NCI-H526 treated with DMSO at 0.1 percent for 48 hours (cell line): ENCODE results near the gene VCAN.

Experiments used
- DNase-seq: peaks from one replicate; lab custom pipeline; 2025; lab: John Stamatoyannopoulos, UW

VCAN gene

DNA sequence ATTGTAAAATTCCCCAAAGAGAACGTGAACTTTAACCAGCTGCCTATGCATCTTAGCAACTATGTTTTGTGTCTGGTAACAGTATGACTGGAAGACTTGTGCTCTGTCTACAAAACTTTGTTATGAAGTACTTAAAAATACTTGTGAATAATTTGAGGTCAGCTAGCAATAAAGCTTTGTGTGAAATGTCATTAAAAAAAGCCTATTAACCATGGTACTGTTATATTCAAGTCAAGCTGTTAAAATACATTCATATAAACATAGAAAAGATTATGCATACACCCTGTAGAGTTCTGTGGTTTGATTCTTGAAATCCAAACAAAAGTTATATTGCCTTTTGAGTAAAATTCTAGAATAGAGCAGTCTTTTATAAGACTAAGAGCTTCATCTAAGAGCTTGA, 60.1 kb downstream of the VCAN start:
- DNase-seq = no peak

DNA sequence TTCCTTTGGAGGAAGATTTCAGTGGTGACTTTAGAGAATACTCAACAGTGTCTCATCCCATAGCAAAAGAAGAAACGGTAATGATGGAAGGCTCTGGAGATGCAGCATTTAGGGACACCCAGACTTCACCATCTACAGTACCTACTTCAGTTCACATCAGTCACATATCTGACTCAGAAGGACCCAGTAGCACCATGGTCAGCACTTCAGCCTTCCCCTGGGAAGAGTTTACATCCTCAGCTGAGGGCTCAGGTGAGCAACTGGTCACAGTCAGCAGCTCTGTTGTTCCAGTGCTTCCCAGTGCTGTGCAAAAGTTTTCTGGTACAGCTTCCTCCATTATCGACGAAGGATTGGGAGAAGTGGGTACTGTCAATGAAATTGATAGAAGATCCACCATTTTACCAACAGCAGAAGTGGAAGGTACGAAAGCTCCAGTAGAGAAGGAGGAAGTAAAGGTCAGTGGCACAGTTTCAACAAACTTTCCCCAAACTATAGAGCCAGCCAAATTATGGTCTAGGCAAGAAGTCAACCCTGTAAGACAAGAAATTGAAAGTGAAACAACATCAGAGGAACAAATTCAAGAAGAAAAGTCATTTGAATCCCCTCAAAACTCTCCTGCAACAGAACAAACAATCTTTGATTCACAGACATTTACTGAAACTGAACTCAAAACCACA, 67.4 kb downstream of the VCAN start:
- no peak for DNase-seq

DNA sequence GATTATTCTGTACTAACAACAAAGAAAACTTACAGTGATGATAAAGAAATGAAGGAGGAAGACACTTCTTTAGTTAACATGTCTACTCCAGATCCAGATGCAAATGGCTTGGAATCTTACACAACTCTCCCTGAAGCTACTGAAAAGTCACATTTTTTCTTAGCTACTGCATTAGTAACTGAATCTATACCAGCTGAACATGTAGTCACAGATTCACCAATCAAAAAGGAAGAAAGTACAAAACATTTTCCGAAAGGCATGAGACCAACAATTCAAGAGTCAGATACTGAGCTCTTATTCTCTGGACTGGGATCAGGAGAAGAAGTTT, 67.9 kb downstream of the VCAN start:
- no peak for DNase-seq

- no peak for DNase-seq
Observed at GRCh38 chr5:83540105-83540504, 68.6 kb downstream of the VCAN start.

GRCh38 chr5:83540783-83541182, 69.2 kb downstream of the VCAN start:
- no peak for DNase-seq

GRCh38 chr5:83542839-83543238, 71.3 kb downstream of the VCAN start:
- DNase-seq = no peak

- no peak for DNase-seq
Observed at GRCh38 chr5:83543898-83544297, 72.4 kb downstream of the VCAN start.

DNA sequence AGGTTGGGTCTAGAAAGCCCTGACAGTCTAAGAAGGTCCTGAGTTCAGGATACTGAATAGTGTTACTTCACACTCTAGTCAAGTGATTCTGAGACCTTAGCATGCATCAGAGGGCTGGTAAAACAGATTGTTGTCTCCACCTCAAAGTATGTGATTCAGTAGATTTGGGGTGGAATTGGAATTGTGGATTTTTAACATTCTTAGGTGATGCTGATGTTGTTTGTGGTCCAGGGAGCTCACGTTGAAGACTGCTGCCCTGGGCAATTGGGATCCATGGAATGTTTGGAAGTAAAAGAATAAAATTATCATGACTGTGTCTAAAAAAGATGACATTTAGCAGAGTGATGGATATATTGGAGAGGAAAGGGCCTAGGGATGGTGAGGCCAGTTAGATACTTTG, 75.6 kb downstream of the VCAN start:
- no peak for DNase-seq

GRCh38 chr5:83547889-83548288, 76.3 kb downstream of the VCAN start:
- DNase-seq = no peak

- no peak for DNase-seq
Observed at GRCh38 chr5:83548581-83548980, 77.0 kb downstream of the VCAN start.

GRCh38 chr5:83549076-83549475, 77.5 kb downstream of the VCAN start:
- DNase-seq = no peak

- DNase-seq = no peak
Observed at GRCh38 chr5:83549674-83550073, 78.1 kb downstream of the VCAN start.

DNA sequence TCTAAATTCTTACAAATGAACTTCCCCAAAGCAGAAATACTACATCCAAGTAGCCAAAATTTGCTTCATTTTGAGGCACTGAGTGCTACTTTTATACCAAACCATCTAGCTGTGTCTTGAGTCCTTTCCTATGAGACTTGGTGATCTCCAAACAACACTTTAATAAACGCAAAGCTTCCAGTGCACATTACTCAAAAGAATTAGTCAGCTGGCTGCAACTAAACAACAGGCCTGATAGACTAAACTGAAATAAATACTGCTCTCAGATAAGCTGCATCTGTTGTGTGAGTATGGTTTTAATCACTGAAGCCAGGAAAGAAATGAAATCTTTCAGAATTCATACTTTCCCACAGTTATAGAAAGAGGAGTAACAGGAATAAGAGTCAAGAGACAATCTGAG, 80.3 kb downstream of the VCAN start:
- no peak for DNase-seq

GRCh38 chr5:83552275-83552674, 80.7 kb downstream of the VCAN start:
- DNase-seq = no peak

- no peak for DNase-seq
Observed at GRCh38 chr5:83553000-83553486, 81.5 kb downstream of the VCAN start.

- DNase-seq = no peak
Observed at GRCh38 chr5:83554133-83554532, 82.6 kb downstream of the VCAN start.

GRCh38 chr5:83554686-83555085, 83.1 kb downstream of the VCAN start:
- no peak for DNase-seq

DNA sequence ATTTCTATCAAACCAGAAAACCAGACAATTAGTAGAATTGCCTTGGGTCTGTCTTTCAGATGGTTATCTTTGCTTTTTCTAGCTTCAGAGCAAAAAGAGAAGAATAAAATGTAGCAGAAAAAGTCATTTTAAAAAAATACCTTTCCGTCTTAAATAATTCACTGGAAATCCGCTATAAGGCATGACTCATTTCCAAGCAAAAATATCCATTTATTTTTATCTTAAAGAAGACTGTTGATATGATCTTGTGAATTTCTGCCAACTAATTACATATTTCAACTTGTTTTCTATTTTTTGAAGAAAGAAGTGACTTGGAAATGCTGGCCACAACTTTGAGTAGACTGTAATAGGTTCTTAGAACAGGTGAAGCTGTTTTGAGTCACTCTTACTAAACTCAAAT, 83.7 kb downstream of the VCAN start:
- no peak for DNase-seq

GRCh38 chr5:83556190-83556589, 84.6 kb downstream of the VCAN start:
- DNase-seq = no peak

DNA sequence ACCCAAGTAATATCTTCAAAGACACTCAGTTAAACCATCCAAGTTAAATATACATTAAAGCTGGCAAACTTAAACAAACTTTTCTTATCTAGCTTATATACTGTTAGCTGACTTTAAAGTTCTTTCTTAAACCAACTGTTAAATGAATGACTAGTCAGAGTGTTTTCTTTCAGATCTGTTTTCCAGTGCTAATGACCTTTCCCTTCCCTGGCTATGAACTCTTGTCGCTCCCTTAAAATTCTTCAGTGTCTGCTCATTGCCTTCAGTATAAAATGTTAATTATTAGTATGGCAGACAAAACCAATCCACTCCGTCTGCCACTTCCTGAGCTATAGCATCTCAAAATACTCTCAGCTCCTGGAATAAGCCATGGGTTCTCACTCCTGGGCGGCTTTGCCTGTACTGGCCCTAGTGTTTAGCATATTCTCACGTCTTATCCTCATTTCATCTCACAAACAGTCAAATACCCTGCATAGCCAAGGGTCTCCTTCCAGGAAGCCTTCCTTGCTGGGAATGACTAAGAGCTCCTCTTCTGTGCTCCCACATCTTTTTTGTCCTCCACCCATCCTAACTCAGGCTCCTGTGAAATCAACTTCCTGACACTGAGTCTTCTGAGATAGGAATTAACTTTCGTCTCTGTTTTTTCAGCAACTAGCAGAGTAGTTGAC, 87.7 kb downstream of the VCAN start:
- DNase-seq = no peak

GRCh38 chr5:83562071-83562606, 90.6 kb downstream of the VCAN start:
- DNase-seq = no peak

- DNase-seq = no peak
Observed at GRCh38 chr5:83562791-83563557, 91.4 kb downstream of the VCAN start.

DNA sequence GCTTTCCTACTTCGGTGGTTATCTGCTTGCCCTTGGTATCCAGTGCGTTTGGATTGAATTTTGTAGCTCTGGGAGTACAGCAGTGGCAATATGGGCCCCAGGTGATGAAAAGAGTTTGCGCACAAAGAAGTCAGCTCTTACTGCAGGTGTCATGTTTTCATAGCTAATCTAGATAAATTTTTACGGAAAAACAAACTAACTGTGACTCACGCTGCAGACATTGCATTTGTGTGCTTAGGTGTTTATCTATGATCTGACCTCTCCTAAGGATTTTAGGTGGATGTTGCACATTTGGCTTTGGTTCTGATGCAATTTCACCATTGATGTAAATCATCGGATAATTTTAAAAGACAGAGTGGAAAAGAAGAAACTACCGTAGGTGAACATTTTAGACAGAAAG, 92.1 kb downstream of the VCAN start:
- DNase-seq = no peak
